Iris pigment epithelial cell (primary cell): ENCODE results near the gene LAMA3.
A peak's percentile ranks its signal among the peaks of the same experiment; 100 is the strongest.
"Not testable (repeated sequence)": the region's sequence is repeated elsewhere in the genome, so short reads cannot be mapped to it uniquely, and the experiment has no call there.

Experiments
- DNase-seq: peaks from one replicate; pipeline ENCODE4 v3.0.0-alpha.2; 2011; ENCODE audit warnings: low read depth

The LAMA3 gene

DNA sequence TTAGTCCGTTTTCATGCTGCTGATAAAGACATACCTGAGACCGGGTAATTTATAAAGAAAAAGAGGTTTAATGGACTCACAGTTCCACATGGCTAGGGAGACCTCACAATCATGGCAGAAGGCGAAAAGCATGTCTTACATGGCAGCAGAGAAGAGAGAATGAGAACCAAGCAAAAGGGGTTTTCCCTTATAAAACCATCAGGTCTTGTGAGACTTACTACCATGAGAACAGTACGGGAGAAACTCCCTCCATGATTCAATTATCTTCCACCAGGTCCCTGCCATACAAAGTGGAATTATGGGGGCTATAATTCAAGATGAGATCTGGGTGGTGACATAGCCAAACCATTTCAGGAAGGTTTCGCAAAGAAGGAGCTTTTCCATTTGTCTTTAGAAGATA lies 44.0 kb downstream of the LAMA3 start:
- not testable (repeated sequence) for DNase-seq

GRCh38 chr18:23733895-23734294 lies 44.6 kb downstream of the LAMA3 start:
- no peak for DNase-seq

- peak; percentile 79 for DNase-seq
These were observed 45.8 kb downstream of the LAMA3 start for GRCh38 chr18:23735021-23735464.

DNA sequence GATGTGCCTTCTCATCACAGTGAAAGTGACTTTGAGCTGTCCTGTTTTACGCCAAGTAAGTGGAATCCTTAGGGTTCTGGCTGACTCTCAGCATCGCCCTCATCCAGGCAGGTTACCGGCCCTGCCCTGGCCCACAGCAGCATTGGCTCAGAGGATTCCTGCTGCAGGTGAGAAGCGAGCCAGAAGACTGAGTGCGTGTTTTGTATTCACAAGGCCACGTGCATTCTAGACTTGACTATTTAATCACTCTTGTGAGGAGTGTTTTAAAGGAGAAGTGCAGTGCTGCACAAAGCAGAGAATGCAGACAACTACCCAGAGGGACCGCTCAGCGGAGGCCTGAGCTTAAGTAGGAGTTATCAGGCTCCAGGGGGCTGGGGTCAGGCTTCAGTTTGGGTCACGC lies 48.3 kb downstream of the LAMA3 start:
- DNase-seq, result no peak

GRCh38 chr18:23738151-23738550 lies 48.9 kb downstream of the LAMA3 start:
- no peak for DNase-seq

GRCh38 chr18:23738575-23738974 lies 49.3 kb downstream of the LAMA3 start:
- no peak for DNase-seq

DNA sequence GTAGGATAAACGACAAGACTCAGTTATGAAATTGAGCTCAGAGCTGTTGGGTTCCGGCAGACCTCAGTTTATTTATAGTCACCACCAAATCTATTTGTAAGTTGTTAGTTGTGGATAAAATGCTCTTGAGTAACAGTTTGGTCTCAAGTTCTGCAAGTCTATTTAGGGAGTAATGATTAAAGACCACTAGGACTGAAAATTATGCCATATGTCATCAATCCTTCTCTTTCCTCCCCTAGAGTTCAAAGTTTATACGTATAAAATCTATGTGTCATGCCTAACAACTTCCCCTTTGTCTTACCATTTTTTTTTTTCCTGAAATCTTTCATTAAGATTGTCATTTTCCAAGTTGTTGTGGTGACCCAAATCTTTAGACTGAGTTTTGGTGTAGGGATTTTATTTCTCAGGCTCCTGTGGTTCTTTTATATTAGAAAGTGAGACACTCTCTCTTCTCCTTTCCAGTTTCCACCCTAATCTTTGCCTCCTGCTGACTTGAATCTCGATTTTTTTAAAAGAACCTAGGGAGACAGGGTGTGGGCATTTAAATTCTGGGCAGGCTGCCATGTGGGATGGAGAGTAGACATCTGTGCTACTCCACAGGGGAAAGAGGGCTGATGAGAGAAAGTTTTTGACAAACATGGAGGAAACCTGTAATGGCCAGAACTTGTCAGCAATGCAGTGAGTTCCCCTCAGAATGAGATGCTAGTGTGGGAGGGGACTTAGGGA lies 51.0 kb downstream of the LAMA3 start:
- DNase-seq, result no peak

DNA sequence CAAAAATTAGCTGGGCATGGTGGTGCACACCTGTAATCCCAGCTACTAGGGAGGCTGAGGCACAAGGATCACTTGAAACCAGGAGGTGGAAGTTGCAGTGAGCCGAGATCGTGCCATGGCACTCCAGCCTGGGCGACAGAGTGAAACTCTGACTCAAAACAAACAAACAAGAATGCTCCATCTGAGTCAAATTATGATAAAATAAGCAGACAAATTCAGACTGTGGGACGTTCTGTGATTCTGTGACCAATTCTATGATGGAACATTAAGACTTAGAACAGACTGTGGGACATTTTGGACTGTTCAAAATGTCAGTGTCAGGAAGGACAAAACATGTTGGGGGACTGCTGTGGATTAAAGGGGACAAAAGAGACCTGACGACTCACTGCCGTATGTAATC lies 52.7 kb downstream of the LAMA3 start:
- DNase-seq, result not testable (repeated sequence)

- DNase-seq, result no peak
These were observed 54.6 kb downstream of the LAMA3 start for GRCh38 chr18:23743733-23744333.

GRCh38 chr18:23745366-23745765 lies 56.1 kb downstream of the LAMA3 start:
- DNase-seq, result no peak

GRCh38 chr18:23746851-23747250 lies 57.6 kb downstream of the LAMA3 start:
- DNase-seq, result no peak

- DNase-seq, result no peak
These were observed 63.1 kb downstream of the LAMA3 start for GRCh38 chr18:23752363-23752762.

GRCh38 chr18:23752796-23753195 lies 63.5 kb downstream of the LAMA3 start:
- peak; percentile 11 for DNase-seq

GRCh38 chr18:23756590-23757436 lies 67.6 kb downstream of the LAMA3 start:
- no peak for DNase-seq

DNA sequence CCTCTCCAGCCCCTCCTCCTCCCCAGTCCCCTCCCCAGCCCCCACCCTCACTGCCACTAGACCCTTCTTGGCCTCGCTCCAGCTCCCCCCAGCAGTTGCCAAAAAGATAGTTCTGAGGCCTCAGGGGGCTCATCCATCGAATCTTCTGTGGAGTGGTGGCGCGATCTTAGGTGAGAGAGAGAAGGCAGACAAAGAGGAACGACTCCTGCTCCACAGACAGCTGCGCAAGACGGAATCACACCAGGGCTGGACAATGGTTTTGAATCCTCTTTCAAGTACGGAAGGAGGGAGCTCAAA lies 68.1 kb downstream of the LAMA3 start:
- DNase-seq, result no peak

DNA sequence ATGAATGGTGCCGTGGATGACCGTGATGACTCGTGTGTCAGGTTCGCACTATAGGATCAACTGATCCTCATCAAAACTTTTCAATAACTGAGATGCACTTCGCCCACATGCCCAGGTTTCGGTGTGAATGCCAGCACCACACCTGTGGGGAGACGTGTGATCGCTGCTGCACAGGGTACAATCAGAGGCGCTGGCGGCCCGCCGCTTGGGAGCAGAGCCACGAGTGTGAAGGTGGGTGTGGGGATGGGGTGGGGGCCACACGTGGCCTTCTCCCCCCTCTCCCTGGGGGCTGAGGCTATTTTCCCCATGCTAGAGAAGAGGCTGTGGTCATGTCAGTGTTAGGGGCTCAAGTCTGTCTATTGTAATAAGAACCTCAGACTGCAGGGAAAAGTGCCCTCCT lies 69.0 kb downstream of the LAMA3 start:
- DNase-seq, result no peak

DNA sequence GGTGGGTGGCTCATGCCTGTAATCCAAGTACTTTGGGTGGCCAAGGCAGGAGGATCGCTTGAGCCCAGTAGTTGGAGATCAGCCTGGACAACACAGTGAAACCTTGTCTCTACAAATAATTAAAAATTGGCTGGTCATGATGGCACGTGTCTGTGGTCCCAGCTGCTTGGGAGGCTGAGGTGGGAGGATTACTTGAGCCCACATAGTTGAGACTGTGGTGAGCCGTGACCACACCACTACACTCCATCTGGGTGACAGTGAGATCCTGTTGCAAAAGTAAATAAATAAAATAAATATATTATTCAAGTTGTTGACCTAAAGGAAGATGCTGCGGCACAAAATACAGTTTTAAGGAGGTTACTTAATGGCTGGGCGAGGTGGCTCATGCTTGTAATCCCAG lies 72.7 kb downstream of the LAMA3 start:
- no peak for DNase-seq

- DNase-seq, result no peak
These were observed 74.1 kb downstream of the LAMA3 start for GRCh38 chr18:23763343-23763742.

DNA sequence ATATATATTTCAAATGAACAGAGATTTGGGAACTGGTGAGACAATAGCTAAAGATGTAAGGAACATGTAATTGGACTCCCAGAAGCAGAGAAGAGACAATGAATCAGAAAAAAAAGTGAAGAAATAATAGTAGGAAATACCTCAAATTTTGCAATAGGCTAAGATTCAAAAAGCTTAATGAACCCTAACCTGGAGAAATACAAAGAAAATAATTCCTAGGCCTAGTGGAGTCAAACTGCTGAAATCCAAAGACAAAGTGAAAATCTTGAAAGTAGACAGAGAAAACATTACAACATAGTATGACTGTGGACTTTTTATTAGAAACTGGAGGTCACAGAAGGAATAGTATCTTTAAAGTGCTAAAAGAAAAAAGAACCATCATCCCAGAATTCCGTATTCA lies 76.7 kb downstream of the LAMA3 start:
- peak; percentile 24 for DNase-seq

DNA sequence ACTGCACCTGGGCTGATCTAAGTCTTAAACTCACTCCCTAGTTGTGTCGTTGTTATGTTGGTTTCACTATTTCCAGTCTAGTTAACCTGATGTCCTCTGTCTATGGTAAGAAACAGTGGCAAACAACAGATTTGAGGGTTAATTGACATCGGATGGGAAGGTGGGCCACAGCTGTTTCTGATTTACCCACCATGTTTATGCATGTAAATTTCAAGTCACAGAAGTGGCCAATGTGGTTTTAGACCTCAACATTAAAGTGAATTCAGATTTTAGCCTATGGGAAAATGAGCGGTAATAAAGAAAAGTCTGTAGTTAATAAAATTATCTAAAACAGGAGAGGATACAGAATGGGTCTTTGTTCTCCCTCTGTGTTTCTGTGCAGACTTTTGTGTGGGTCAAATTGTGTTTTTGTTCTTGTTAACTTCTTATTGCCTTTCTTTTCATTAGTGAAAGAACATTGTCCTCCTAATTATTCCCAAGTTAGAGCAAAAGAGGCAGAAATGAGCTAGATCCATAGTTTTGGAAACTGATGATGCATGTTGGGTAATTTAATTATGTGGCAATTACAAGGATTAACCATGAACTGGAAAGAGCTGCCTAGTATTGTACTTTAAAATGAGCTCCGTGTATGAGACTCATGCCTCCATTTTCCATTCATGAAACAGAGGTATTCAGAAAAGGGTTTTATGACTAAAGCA lies 83.2 kb downstream of the LAMA3 start:
- DNase-seq, result no peak

DNA sequence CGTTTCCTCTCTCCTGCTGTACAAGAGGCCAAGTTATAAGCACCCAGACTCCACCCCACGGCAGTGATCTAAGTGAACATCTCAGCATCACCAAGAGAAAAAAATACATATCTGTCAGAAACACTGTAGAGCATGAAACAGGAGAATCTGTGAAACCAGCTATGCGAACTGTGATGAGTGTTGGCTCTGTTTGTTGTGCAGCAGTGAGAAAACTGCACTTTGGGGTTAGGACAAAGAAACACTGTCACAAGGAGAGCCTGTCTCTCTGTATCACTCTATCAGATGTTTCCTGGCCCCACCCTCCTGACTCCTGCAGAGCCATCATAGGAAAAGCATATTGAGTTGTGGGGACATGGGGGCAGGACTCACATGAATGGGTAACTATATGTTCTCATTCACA lies 87.1 kb downstream of the LAMA3 start:
- DNase-seq, result no peak

DNA sequence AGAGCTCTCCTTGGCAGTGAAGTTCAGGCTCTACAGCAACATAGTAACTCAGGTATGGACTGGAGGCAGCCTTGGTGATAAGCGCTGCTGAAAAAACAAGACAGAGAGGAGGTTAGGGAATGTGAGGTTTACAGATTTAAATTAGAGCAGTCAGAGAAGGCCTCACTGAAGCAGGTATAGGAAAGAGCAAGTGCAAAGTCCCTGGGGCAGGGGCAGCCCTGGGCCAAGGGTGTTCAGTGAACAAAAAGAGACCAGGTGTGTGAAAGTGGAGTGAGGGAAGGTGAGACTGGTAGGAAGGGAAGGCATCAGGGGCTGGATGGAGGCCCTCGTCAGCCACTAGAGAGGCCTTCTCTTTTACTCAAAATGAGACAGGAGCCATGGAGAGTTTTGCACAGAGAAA lies 89.6 kb downstream of the LAMA3 start:
- DNase-seq, result no peak
